Measurements from ENCODE around the gene RNF19B.
"Not testable (repeated sequence)": the region's sequence is repeated elsewhere in the genome, so short reads cannot be mapped to it uniquely, and the experiment has no call there.

The RNF19B gene

GRCh38 chr1:32964461-32965250 is at the start of gene RNF19B:
Gene RNF19B (minus strand): TSS chr1:32964809. CDS start chr1:32964685, 124 bp downstream.
- peak; percentile 87 for DNase-seq (ENCODE audit: low read depth)

GRCh38 chr1:33013791-33014190 is 49.2 kb upstream of the RNF19B start:
- no peak for DNase-seq (ENCODE audit: low read depth)

GRCh38 chr1:33012165-33012564 is 47.6 kb upstream of the RNF19B start:
- DNase-seq (ENCODE audit: low read depth): no peak

- peak; percentile 75 for DNase-seq (ENCODE audit: low read depth)
Observed at GRCh38 chr1:33010932-33011731, 46.5 kb upstream of the RNF19B start.

DNA sequence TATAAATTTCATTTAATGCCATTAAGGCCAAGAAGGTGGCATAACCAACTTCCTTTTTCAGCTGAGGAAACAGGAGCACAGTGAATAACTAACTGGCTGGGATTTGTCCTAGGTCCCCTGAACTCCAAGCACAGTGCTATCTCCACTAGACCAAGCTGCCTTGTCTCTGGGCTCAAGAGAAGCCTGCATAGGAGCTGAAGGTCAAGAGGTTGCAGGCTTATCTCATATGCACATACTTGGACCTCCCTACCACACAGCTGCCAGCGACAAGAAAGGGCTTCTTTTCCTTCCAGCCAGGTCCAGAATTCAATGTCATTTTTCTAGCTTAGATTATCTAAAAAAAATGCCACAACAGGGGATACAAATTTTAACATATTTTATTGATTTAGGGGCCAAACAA is 45.0 kb upstream of the RNF19B start:
- no peak for DNase-seq (ENCODE audit: low read depth)

- no peak for DNase-seq (ENCODE audit: low read depth)
Observed at GRCh38 chr1:33008051-33008914, 43.7 kb upstream of the RNF19B start.

DNA sequence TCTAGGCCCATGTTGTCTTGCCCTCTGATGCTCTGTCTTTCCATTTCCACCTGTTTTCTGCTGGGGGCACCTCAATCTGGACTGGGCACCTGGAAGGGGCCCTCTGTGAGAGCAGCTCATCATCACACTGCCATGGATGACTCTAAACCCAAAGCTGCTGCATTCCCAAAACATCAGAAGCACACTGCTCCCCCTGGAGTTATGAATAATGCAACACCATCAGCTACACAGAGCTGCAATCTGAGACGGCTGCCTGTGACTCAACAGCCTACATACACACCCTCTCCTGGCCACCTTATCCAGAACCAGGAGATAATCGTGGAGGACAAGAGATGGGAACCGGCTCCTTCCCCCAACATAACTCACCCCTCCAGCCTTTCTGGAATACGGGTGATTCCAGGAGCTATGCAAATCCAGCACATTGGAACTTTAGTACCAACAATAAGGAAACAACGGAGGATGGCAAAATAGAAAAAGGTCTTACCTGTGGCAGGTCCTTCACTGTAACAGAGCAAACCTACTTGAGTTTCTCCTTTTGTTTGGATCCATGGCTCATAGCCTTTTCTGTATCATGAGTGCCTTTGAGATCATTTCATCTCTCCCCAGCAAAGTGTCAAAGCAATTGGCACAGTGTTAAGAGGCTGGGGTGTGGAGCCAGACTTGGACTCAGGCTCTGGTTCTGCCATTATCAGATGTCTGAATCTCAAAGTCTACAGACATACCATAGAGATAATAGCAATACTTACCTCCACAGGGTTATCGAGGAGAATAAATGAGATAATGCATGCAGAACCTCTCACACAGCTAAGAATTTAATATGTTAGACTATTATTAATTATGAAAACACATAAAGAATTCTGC is 42.8 kb upstream of the RNF19B start:
- peak; percentile 93 for DNase-seq (ENCODE audit: low read depth)

- no peak for DNase-seq (ENCODE audit: low read depth)
Observed at GRCh38 chr1:33005838-33006421, 41.3 kb upstream of the RNF19B start.

GRCh38 chr1:33005117-33005837 is 40.7 kb upstream of the RNF19B start:
- DNase-seq (ENCODE audit: low read depth): no peak

- DNase-seq (ENCODE audit: low read depth): peak; percentile 80
Observed at GRCh38 chr1:33004613-33005012, 40.0 kb upstream of the RNF19B start.

DNA sequence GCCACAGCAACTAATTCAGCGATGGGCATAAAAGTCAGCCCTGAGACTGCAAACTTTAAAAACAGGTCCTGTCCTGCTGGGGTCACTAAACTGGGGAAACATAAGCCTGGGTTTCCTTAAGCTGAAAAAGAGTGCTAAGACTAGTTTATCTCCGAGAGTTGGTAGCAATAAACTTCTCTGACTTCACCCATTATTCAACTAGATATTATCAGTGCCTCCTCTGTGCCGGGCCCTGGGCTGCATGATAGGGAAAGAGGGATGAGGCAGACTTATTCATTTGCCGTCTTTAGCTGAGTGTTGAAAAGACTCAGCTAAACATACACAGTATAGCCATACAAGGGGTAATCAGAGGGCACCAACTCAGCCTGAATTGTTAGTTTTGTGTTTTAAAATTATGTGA is 39.0 kb upstream of the RNF19B start:
- no peak for DNase-seq (ENCODE audit: low read depth)

GRCh38 chr1:33002006-33002405 is 37.4 kb upstream of the RNF19B start:
- no peak for DNase-seq (ENCODE audit: low read depth)

- no peak for DNase-seq (ENCODE audit: low read depth)
Observed at GRCh38 chr1:33001282-33001681, 36.7 kb upstream of the RNF19B start.

DNA sequence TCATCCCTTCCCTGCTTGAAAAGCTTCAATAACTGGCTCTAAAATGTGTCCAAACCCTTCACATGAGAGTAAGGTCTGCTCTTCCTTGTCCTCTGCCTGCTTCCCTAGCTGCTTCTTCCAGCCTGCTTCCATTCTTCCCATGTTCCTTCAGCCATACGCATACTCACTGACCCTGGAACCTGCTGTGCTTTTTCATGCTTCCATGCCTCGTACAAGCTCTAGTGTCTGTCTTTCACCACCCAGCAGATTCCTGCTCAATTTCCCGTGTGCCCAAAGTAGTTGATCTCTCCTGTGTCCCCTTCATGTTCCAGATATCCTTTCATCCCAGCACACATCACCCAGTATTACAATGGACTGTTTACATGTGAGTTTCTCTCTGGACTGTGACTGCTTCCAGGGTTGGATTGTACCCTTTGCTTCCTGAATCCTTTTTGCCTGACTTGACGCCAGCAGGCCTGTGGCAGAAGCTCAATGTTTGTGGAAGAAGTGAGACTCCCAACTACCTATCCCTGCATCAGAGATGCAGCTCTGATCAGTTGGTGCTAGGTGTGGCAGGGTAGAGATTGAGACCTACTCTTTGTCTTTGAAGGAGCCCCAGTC is 35.9 kb upstream of the RNF19B start:
- DNase-seq (ENCODE audit: low read depth): no peak

DNA sequence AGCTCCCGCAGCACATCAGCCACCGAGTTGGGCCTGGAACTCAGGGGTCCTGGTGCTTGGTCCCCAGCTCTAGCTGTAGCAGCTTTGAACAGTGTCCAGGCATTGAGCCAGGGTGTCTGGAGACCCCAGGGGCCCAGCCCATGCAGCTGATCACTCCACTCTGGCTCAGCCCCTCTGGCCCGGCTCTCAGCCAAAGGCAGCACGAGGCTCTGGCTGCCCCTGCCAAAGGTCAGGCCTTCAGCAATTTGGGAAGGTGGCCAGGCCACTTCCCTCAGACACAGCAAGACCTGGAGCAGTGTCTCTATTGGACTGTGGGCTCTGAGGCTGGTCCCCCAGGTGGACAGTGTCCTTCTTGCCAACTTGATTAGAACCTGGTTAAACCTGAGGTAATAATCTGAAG is 34.4 kb upstream of the RNF19B start:
- DNase-seq (ENCODE audit: low read depth): no peak

DNA sequence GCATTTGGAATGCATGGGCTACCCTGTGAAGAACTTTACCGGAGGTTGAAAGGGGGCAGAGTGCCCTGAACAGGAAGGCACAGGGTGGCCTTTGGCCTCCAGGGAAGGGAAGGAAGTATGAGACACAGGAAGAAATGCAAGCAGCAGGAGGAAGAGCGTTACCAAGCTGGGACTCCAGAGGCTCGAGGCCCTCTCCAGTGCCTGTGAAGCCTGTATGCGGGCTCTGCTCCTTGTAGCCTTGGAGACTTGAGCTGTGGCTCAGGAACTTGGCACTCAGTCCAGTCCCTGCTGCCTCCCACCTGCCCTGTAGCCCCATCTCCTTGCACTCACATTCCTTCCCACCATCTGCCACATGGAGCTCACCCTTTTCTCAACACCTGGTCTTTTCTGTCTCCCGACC is 33.5 kb upstream of the RNF19B start:
- no peak for DNase-seq (ENCODE audit: low read depth)

GRCh38 chr1:32997381-32997891 is 32.8 kb upstream of the RNF19B start:
- DNase-seq (ENCODE audit: low read depth): peak; percentile 65

DNA sequence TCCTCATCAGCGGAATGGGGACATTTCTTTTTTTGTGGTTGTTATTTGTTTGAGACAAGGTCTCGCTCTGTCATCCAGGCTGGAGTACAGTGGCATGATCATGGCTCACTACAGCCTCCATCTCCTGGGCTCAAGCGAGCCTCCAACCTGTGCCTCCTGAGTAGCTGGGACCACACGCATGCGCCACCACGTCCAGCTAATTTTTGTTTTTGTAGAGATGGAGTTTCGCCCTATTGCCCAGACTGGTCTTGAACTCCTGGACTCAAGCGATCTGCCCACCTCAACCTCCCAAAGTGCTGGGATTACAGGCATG is 28.7 kb upstream of the RNF19B start:
- DNase-seq (ENCODE audit: low read depth): not testable (repeated sequence)

DNA sequence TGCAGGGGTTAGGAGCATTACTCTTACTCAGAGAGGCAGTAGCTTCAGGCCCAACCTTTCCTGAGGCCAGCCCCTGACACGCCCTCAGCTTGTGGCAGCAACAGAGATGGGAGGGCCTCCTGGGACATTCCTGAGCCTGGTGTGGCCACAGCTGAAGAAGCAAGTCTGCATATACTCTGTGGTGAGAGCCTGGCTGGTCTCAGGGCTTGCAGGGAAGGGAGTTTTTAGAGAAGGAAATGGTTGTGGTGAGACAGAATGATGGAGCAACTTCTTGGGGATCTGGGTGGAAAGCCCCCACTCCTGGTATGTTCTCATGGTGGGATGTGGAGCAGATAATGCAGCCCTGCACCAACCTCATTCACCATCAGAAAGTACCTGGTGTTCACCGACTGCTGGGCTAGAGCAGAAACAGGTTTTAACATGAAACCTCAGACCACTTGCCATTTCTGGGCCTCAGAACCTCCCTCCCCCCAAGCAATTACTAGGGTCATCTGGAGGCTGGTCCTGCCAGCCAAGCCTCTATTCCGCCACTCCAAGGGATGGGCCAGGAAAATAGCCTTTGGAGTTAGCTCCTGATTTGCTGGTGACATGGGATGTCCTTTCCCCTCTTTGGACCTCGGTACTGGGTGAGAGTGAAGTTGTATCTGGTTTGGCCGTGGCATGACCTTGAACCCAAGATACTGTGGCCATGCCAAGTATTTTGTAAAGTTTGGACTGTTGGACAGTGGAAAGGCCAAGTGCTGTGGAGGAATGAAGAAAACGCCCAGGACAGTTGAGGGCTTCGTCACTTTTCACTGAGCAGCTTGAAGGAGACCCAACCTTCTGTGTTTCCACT is 28.1 kb upstream of the RNF19B start:
- peak; percentile 91 for DNase-seq (ENCODE audit: low read depth)
